OCI-LY1 (cell line): Measurements from ENCODE around the gene SLC19A1.

Source experiments
- CTCF ChIP-seq: fragments of 200-600 bp; sonication (generic), shearing (Covaris generic); IDR thresholded peaks from 2 replicates; pipeline ENCODE4 v1.5.1; 2017; ENCODE audit warnings: mild to moderate bottlenecking, antibody characterized with exemption, low read length, moderate library complexity, mixed read lengths
- EZH2 ChIP-seq: fragments of 200-600 bp; sonication (generic), shearing (Covaris generic); IDR thresholded peaks from 2 replicates; pipeline ENCODE4 v1.8.0; 2017; ENCODE audit warnings: borderline replicate concordance, mixed run types, mild to moderate bottlenecking, antibody characterized with exemption, low read length, moderate library complexity, mixed read lengths

GRCh38 chr21:45558044-45558721 lies 15.9 kb upstream of the SLC19A1 start:
- TF ChIP-seq CTCF = no peak
- no peak for TF ChIP-seq EZH2
